Measurements from ENCODE around the gene PANK2.

DNA sequence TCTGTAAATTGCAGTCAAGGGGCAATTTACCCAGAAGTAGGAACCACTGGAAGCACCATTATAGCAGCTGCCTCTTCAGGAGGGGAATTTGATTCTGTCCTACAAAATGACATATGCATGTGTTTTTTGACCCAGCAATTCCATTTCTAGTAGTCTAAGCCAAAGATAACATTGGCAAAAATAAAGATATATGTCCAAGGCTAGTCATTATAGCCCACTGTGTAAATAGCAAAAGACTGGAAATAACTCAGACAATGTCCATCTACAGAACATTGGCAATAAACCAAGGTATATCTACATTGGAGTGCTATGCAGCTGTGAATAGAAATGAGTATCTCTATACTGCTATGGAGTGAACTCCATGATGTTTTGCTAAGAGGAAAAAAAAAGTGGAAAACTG, 12.5 kb upstream of the PANK2 start:
- TF ChIP-seq, protein P1, sequence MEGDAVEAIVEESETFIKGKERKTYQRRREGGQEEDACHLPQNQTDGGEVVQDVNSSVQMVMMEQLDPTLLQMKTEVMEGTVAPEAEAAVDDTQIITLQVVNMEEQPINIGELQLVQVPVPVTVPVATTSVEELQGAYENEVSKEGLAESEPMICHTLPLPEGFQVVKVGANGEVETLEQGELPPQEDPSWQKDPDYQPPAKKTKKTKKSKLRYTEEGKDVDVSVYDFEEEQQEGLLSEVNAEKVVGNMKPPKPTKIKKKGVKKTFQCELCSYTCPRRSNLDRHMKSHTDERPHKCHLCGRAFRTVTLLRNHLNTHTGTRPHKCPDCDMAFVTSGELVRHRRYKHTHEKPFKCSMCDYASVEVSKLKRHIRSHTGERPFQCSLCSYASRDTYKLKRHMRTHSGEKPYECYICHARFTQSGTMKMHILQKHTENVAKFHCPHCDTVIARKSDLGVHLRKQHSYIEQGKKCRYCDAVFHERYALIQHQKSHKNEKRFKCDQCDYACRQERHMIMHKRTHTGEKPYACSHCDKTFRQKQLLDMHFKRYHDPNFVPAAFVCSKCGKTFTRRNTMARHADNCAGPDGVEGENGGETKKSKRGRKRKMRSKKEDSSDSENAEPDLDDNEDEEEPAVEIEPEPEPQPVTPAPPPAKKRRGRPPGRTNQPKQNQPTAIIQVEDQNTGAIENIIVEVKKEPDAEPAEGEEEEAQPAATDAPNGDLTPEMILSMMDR (optimal IDR thresholded peaks at IDR 0.05 in 1 of 3, IDR thresholded peaks at IDR 0.05 in 1 of 3, conservative IDR thresholded peaks at IDR 0.05 in 1 of 3; ENCODE audit: extremely low read depth in 1 of 3, insufficient read depth in 2 of 3, low read length in 3 of 3) = no peak
- TF ChIP-seq EZH2 (IDR thresholded peaks at IDR 0.05; ENCODE audit: low read length) = no peak

Data from keratinocyte (primary cell).